ENCODE measurements around the gene SH3PXD2A.
A peak's percentile ranks its signal among the peaks of the same experiment; 100 is the strongest.

SH3PXD2A gene

GRCh38 chr10:103717341-103718246 lies 137.8 kb downstream of the SH3PXD2A start:
- DNase-seq = no peak

DNA sequence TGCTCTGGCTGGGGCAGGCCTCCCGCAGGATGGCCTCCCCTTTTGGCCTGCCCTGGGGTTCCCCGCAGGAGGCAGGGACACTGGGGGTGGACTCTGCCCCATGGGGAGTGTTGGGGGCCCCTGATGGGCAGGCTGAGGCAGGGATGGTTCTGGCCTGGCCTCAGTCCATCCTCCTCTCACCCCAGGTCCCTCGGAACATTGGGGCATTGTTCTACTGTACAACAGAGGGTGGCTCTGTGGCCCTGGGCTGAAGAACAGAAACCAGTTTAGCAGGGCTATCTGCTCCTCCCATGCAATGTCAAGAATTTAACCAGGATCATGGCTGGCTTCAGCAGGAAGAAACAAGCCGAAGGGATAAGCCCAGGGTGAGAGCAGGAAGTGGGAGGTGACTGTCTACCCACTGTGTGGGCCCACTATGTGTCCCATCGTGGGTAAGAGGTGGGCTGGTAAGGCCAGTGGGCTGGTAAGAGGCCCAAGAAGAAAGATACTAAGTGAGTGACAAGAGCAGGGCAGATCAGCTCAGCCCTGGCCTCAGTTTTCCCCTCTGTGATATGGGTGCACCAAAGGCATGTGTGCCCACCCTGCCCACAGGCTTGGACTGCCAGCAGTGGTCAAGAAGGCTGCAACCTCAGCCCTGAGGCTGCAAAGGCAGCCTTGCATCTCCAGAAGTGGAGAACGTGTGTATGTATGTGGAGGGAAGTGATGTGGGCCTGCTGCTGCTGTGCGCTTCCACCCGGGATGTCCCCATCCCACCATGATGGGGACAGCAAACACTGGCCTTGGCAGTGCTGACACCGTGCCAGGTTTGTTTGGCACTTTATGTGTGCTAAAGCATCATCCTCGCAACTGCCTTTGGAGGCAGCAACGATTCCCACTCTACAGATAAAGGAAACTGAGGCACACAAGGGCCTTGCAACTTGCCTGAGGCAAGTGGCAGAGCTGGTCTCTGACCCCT lies 138.9 kb downstream of the SH3PXD2A start:
- DNase-seq = no peak

DNA sequence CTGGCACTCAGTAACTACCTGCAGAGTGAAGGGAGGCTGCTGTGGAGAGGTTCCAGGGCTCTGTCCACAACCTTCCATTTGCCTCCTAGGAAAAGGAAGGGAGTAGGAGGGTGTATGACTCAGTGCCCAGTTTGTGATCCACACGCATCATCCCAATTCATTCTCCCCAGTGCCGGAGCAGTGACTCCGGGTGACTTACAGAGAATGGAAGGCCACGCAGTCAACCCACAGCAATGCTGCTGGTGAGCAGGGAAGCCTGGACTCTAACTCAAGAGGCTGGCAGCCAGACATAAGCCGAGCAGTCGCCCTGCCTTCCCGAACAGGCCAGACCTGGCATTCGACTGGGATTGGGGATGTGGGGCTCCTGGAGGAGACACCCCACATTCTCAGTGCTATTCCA lies 139.9 kb downstream of the SH3PXD2A start:
- no peak for DNase-seq

DNA sequence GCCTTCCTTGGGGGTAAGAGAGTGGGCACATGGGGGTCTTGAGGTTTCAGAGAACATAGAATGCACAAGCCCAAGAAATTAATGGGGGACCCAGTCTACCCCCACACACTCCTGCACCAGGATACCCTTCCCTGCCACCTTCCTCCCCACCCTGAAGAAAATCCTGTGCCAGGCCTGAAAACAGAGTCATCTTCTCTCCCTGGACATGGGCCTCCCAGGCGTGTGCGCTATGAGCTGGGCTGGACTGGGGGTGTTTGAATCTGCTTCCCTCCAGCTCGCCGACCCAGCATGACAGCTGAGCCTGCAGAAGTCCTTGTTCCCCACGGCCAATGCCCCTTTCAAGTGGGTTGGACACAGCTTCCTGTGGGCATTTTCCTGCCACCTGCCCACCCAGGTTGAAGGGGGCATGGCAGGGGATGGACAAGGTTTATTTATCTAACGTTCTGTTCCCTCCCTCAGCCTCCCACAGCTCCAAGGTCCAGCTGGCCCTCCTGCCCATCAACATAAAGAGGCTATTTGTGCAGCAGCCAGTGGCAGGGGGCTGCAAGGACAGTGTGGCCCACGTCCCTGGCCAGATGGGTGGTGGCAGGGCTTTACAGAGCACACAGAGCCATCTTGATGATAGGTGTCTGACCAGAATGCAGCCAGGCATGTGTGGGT lies 141.0 kb downstream of the SH3PXD2A start:
- DNase-seq = no peak

DNA sequence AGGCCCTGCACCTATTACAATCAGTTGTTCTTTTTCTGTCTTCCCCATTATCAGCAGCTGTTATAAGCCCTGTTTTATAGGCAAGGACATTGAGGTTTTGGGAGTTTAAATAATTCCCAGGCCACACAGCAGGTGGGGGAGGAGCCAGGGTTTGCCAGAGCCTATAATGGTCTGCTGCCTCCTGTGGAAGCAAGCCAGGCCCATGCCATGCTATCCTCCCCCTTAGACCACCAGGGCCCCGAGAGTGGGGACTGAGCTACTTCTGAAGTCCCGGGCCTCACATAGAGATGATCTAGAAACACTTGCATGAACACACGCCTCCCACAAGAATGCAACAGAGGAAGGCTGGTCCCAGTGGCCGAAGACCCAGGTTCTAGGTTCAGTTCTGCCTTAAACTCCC lies 141.7 kb downstream of the SH3PXD2A start:
- no peak for DNase-seq

DNA sequence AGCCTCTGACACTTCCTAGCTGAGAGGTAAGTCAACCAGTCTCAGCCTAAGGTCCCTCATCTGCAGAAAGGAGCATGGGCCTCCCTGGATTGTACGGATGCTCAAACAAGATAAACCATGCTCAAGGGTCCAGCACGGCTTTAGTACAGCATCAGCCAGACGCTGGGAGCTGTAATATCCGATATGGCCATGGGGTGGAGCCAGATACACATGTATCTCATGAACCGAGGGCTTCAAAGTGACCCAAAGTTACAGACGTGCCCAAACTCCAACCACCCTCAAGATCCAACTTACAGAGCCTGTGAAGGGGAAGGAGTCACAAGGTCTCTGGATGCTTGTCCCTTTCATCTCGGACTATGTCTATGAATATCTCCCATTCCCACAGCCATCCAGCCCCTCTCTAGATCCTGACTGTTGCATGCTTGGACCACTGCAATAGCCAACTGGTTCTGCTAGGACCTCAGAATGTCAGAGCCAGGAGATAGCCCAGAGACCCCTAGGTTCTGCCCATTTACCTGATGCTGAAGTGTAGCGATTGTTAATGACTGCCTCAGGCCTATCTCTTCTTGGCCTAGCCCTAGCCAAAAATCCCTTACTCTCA lies 142.4 kb downstream of the SH3PXD2A start:
- peak in 1 of 2 experiments; percentile 32 for DNase-seq

DNA sequence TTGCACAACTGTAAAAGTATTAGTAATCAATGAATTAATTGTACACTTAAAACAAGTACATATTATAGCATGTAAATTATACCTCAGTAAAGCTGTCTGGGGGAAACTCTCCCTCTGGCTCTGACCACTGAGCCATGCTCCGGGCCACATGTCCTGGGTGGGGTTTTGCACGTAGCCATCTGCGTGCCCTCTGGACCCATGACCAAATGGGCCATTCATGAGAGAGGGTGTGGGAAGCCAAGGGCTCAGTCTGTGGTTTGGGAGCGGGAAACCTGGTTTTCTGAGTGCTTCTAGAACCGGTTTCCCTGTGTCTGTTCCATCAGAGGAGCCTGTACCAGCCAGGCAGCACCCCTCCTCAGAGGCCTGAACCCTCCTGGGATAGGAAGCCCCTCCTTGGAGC lies 143.2 kb downstream of the SH3PXD2A start:
- no peak for DNase-seq

DNA sequence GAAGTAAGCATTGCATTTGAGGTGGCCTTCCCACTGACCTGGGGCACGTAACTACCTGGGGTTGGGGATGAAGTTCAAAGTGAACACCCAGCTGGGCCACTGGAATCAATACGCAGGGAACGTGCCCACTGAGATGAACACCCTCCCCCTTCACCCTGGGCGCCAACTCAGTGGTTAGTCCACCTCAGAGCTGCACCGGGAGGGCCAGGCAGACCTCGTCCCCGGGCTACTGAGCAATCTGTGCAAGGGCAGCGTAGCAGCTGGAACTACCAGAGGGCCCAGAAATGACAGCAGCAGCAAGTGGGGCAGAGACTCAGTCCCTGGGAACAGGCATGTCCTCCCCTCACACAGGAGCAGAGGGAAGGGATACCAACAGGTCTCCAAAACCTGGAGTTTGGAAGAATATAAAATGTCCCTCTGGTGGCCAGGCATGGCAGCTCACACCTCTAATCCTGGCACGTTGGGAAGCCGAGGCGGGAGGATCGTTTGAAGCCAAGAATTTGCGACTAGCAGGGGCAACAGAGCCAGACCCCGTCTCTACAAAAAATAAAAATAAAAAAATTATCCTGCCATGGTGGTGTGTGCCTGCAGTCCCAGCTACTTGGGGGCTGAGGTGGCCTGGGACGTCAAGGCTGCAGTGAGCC lies 143.9 kb downstream of the SH3PXD2A start:
- no peak for DNase-seq

DNA sequence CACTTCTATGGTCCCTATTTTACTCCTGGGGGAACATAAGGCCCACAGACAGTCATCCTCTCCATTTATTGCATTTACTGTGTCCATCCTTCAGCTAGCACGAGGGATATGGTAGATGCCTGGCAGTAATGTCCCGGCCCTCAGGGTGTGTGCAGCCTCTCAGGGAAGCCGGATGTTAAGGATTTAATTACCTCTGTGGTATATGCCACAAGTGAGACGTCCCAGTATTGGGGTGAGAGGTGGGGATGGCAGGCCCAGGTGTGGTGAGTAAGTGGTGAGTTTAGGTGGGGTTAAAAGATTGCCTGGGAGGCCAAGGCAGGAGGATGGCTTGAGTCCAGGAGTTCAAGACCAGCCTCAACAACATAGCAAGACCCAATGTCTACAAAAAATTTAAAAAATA lies 144.9 kb downstream of the SH3PXD2A start:
- no peak for DNase-seq

DNA sequence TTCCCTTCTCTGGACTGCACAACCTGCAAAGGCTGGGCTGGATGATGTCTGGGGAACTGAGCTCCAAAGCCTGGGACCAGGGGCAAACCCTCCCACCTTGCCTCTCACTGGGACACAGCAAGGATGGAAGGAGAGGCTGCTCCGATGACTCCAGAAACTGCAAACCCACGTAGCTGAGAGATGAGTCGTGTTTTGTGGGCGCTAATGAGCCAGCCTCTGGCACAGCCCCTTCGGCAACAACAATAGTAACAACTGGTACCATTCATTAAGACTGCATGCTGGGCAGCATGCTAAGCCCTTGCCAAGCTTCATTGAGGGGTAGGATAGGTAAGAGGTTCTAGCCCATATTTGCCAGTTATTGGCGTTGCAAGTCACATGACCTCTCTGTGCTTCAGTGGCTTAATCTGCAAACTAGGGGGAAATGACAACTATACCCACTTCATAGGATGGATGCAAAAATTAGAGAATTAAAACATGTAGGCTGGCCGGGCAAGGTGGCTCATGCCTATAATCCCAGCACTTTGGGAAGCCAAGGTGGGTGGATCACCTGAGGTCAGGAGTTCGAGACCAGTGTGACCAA lies 145.9 kb downstream of the SH3PXD2A start:
- DNase-seq = no peak

- no peak for DNase-seq
Measured at GRCh38 chr10:103708627-103709288, 146.6 kb downstream of the SH3PXD2A start.

DNA sequence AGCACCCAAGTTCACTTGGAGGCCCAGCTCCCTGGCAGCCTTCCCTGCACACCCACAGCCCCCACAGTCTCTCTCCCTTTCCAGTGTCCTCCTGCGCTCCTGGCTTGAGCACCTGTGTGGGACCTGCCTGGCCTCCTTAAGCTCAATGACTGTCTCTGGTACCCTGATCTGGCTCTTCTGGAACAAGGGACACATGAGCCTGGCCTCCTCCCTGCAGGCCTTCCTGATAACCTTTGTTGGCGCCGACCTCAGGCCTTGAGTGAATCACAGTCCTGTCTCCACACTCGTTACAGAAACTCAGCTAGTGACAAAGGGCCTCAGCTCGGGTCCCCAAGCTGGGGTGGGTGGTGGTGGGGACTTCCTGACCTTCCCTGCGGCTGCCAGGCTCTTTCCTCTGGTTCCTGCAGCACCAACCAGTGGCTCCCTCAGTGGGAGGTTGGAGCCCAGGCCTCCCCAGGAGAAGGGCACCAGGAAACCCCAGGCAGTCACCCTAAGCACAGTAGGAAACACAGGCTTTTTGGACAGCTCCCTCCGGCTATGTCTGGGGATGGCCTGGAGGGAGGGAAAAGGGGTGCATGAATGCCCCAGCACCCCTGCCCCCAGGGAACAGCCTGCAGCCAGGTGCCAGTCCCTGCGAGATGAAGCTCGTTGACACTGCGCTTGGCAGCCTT lies 147.3 kb downstream of the SH3PXD2A start:
- DNase-seq = no peak

DNA sequence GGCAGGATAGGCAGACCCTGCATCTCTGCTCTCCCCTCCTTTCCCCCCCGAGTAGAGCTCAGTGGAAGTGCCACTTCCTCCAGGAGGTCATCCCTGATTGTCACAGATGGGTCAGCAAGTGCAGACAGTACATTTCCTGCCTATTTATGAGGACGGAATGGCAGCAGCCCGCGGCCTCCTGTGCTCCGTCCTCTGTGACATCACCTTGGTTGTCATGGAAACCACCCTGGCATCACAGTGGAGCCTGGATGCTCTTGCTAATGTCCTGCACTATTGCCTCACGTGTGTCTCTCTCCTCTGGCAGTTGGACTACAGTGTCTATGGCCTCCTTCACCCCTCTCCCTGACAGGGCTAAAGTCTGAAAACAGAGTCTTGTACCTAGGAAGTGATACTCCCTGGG lies 148.6 kb downstream of the SH3PXD2A start:
- DNase-seq = no peak

- no peak for DNase-seq
Measured at GRCh38 chr10:103706047-103706446, 149.3 kb downstream of the SH3PXD2A start.

DNA sequence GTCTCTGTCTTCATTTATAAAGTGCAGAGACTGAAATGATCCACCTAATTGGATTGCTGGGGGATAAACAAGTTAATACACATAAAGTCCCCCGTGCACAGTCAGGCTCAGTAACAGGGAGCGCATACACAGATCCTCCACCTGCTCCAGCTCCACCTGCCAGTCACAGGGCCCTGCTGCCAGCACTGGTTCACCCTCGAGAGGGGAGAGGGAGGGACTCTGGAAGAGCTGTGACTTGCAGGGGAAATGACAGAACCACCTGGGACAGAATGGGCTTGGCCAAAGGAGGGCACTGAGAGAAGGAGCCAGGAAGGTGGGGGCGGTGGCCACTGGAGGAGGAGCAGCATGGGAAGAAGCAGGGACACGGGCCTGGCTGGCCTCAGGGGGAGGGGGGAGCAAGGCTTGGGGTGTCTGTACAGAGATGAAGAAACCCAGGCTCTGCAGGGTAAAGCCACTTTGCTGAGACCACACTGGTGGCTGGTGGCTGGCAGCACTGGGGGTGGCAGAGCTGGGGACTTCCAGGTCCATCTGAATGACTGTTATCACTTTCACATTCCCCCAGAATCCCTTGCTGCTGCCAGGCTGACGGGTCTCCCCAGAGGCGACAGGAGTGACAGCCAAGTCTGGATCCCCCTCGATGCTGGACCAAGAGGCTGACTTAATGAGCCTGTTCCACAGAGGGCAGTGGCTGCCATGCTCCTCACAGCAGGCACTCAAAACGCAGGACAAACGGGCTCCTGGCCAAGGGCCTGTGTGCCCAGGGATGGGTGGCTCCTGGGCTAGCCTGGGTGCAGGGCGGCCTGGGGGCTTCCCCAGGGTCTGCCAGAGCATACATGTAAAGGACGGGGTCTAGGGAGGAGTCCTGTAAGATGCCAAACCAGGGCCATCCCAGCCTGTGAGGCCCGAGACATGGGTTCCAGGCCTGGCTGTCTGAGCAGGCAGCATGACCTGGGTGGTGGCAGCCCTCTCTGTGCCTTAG lies 151.1 kb downstream of the SH3PXD2A start:
- DNase-seq = no peak

DNA sequence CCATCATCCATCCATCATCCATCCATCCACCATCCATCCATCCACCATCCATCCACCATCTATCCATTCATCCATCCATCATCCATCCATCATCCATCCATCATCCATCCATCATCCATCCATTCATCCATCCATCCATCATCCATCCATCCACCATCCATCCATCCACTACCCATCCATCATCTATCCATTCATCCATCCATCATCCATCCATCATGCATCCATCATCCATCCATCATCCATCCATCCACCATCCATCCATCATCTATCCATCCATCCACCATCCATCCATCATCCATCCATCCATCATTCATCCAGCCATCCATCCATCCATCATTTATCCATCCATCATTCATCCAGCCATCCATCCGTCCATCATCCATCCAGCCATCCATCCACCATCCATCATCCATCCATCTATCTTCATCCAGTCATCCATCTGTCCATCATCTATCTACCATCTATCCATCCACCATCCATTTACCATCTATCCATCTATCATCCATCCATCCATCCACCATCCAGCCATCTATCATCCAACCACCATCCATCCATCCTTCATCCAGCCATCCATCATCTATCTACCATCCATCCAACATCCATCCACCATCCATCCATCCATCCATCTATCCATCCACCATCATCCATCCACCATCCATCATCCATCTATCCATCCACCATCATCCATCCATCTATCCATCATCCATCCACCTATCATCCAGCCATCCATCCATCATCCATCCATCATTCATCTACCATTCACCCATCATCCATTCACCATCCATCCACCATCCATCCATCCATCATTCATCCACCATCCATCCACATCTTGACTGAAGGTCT lies 153.8 kb downstream of the SH3PXD2A start:
- no peak for DNase-seq

GRCh38 chr10:103700436-103700715 lies 155.0 kb downstream of the SH3PXD2A start:
- DNase-seq = no peak

GRCh38 chr10:103699611-103700435 lies 155.6 kb downstream of the SH3PXD2A start:
- DNase-seq = no peak

All from NCI-H1930 (cell line).